ENCODE data around the gene L1CAM.

The L1CAM gene

GRCh38 chrX:153861733-153862310 lies 24.2 kb downstream of the L1CAM start:
- DNase-seq (ENCODE audit: low read depth) = no peak
- no peak overlapping the region for H3K4me3 ChIP-seq (ENCODE audit: low read depth, low read length)
- TF ChIP-seq CTCF (IDR thresholded peaks at IDR 0.05; ENCODE audit: low read depth, low read length, missing control alignments) = no peak
- in situ Hi-C loops (cut with HindIII; ENCODE audit: low sequenced_read_pairs) = no loop called here

DNA sequence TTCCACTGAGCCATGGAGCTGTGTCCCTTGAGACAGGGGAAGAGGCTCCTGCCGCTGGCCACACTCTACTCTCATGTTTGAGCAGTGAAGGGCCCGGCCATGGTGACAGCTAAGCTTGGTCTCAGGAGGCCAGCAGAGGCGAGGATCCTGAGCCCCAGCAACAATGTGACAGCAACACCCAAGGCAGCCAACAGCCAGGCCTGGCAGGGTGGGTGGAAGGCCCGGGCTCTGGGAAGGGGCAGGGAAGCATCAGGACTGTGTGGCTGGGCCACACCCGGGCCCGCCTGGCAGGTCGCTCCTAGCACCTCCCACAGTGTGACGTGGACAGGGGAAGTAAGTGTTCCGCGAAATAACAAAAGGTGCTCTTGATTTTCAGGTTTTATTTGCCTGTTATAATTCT lies 24.8 kb downstream of the L1CAM start:
- no peak overlapping the region for H3K4me3 ChIP-seq (ENCODE audit: low read depth, low read length)
- DNase-seq (ENCODE audit: low read depth) = no peak
- in situ Hi-C loops (cut with HindIII; ENCODE audit: low sequenced_read_pairs) = no loop called here
- no peak for TF ChIP-seq CTCF (IDR thresholded peaks at IDR 0.05; ENCODE audit: low read depth, low read length, missing control alignments)

GRCh38 chrX:153857348-153857903 lies 28.5 kb downstream of the L1CAM start:
- no peak for DNase-seq (ENCODE audit: low read depth)
- no peak overlapping the region for H3K4me3 ChIP-seq (ENCODE audit: low read depth, low read length)
- in situ Hi-C loops (cut with HindIII; ENCODE audit: low sequenced_read_pairs) = no loop called here
- TF ChIP-seq CTCF (IDR thresholded peaks at IDR 0.05; ENCODE audit: low read depth, low read length, missing control alignments) = no peak

DNA sequence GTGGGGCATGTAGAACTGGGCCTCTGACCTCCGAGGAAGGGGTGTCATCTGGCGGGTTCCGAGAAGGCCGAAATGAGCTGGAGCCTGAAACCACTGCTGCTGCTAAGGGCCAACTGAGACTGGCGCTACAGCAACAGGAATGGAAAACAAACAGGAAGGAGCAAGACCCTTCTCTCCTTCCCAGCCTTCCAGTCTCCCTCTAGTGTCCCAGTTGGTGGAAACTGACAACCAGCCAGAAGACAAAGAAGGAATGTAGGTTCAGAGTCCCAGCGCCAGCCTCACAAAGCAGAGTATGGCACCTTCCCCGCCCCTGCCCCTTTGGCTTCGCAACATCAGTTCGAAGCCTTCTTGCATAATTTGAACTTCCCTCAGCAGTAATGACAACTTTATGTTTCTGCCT lies 31.3 kb downstream of the L1CAM start:
- H3K4me3 ChIP-seq (ENCODE audit: low read depth, low read length) = no peak overlapping the region
- no peak for TF ChIP-seq CTCF (IDR thresholded peaks at IDR 0.05; ENCODE audit: low read depth, low read length, missing control alignments)
- in situ Hi-C loops (cut with HindIII; ENCODE audit: low sequenced_read_pairs) = no loop called here
- DNase-seq (ENCODE audit: low read depth) = no peak

- H3K4me3 ChIP-seq (ENCODE audit: low read depth, low read length) = no peak overlapping the region
- TF ChIP-seq CTCF (IDR thresholded peaks at IDR 0.05; ENCODE audit: low read depth, low read length, missing control alignments) = no peak
- in situ Hi-C loops (cut with HindIII; ENCODE audit: low sequenced_read_pairs) = no loop called here
- DNase-seq (ENCODE audit: low read depth) = no peak
Observed at GRCh38 chrX:153853902-153854267, 32.1 kb downstream of the L1CAM start.

GRCh38 chrX:153853180-153853901 lies 32.6 kb downstream of the L1CAM start:
- in situ Hi-C loops (cut with HindIII; ENCODE audit: low sequenced_read_pairs) = no loop called here
- TF ChIP-seq CTCF (IDR thresholded peaks at IDR 0.05; ENCODE audit: low read depth, low read length, missing control alignments) = no peak
- no peak overlapping the region for H3K4me3 ChIP-seq (ENCODE audit: low read depth, low read length)
- no peak for DNase-seq (ENCODE audit: low read depth)
